RCC 7860 (cell line): ENCODE data around the gene OSTM1.
"Not testable (repeated sequence)": the region's sequence is repeated elsewhere in the genome, so short reads cannot be mapped to it uniquely, and the experiment has no call there.

ENCODE experiments used
- DNase-seq: peaks from one replicate; pipeline ENCODE4 v3.0.0-alpha.2; 2015; ENCODE audit warnings: low spot score
- FAIRE-seq: peaks from 2 replicates; lab custom pipeline; 2012; peaks lifted over from hg19 to GRCh38; lab: Jason Lieb, UNC

OSTM1 gene

GRCh38 chr6:108027056-108027455 lies 47.5 kb downstream of the OSTM1 start:
- no peak for FAIRE-seq
- no peak for DNase-seq

GRCh38 chr6:108024427-108025073 lies 50.0 kb downstream of the OSTM1 start:
- DNase-seq: no peak
- no peak for FAIRE-seq

- FAIRE-seq: no peak
- no peak for DNase-seq
Observed at GRCh38 chr6:108020472-108021116, 53.9 kb downstream of the OSTM1 start.

- DNase-seq, FAIRE-seq: not testable (repeated sequence)
Observed at GRCh38 chr6:108016283-108016682, 58.3 kb downstream of the OSTM1 start.

- DNase-seq (no peak), FAIRE-seq (no peak)
Observed at GRCh38 chr6:108013787-108014439, 60.6 kb downstream of the OSTM1 start.

GRCh38 chr6:108009894-108010293 lies 64.6 kb downstream of the OSTM1 start:
- FAIRE-seq (no peak), DNase-seq (no peak)

- FAIRE-seq, DNase-seq: not testable (repeated sequence)
Observed at GRCh38 chr6:108009258-108009657, 65.3 kb downstream of the OSTM1 start.

- no peak for DNase-seq
- FAIRE-seq: no peak
Observed at GRCh38 chr6:108008363-108008762, 66.2 kb downstream of the OSTM1 start.

GRCh38 chr6:108005961-108006360 lies 68.6 kb downstream of the OSTM1 start:
- DNase-seq (no peak), FAIRE-seq (no peak)

- FAIRE-seq (no peak), DNase-seq (no peak)
Observed at GRCh38 chr6:108004861-108005260, 69.7 kb downstream of the OSTM1 start.

- FAIRE-seq (no peak), DNase-seq (no peak)
Observed at GRCh38 chr6:108002365-108003221, 71.9 kb downstream of the OSTM1 start.

GRCh38 chr6:108001696-108002231 lies 72.8 kb downstream of the OSTM1 start:
- DNase-seq: no peak
- no peak for FAIRE-seq

- not testable (repeated sequence) for FAIRE-seq, DNase-seq
Observed at GRCh38 chr6:108000259-108000658, 74.3 kb downstream of the OSTM1 start.

- FAIRE-seq: no peak
- no peak for DNase-seq
Observed at GRCh38 chr6:107999341-107999740, 75.2 kb downstream of the OSTM1 start.

GRCh38 chr6:107991772-107992550 lies 82.6 kb downstream of the OSTM1 start:
- DNase-seq (no peak), FAIRE-seq (no peak)
